GM18499 (cell line): ENCODE measurements around the gene INPP5F.

Experiments
- ATAC-seq: cut with Tn5 transposase; IDR thresholded peaks from one replicate; pipeline ENCODE4 v1.9.1; 2021; ENCODE audit warnings: moderate number of reproducible peaks; ENCODE audit not compliant: insufficient read depth, unreplicated experiment

INPP5F gene

DNA sequence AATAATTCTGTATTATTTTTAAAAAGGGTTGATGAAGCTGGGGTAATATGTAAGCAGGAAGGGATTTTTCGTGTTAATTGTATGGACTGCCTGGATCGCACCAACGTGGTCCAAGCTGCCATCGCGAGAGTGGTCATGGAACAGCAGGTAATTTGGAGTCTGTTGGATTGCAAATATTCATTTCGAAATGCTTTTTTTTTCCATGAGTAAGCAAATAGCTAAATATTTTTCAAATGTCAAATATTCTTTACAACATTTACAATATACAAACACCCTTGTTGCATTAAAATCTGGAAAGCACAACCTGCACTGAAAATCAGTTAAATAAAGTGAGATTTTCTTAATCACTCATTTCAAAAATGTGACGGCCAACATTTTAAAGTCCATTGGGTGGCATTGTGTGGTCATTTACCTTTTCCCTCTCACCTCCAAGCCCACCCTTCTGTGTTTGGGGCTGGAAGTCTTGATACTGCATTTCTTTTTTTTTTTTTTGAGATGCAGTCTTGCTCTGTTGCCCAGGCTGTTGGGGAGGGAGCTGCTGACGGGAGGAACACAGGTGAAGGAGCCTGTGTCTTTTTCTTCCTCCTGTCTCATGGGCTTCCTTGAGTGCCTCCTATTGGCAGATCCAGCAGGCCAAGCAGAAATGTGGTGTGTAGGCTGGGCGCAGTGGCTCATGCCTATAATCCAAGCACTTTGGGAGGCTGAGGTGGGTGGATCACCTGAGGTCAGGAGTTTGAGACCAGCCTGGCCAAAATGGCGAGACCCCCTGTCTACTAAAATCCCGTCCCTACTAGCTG is 80.7 kb downstream of the INPP5F start:
- ATAC-seq, result no peak

DNA sequence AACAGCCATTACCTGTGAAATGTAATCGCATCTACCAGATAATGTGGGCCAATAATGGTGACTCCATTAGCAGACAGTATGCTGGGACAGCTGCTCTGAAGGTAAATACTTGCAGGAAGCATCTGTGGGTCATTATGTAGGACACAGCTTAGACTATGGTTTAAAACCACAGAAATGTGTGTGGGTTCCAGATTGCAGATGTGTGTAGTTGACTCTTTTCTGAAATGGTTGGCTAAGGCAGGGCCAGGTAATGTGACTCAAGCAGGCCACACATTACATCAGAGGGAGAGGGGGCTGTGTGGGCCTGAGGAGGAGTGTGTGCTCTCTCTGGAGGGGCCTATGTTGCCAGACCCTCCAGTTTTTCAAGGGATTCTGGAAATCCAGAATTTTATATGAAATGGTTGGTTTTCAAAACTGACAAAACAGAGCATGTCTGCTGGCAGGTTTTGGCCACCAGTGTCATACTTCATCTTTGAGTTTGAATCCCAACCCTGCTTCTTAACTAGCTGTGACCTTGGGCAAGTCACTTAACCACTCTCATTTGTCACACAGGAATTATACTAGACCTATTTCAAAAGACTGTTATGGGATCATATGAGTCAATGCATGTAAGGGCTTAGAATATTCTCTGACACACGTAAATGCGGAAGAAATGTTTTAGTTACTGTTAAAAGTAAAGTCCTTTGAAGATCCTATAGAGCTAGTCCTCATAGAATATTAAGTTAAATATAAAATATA is 82.3 kb downstream of the INPP5F start:
- peak; percentile 69 for ATAC-seq

DNA sequence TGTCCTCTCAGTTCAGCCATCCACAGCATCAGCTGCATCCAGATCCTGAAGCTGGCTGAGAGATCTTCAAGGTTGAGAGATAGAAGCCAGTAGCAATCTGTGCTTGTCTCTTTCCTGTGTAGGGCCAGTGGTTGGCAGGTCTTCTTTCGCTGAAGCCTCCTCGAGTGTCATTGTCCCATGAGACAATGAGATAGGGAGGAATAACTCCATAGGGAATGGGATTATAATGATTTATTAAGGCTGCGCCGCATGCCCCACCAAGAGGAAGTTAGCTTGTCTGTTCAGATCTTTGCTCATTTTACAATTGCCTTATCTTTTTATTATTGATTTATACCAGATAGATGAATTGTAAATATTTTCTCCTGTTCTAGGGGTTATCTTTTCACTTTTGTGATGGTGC is 85.3 kb downstream of the INPP5F start:
- no peak for ATAC-seq

DNA sequence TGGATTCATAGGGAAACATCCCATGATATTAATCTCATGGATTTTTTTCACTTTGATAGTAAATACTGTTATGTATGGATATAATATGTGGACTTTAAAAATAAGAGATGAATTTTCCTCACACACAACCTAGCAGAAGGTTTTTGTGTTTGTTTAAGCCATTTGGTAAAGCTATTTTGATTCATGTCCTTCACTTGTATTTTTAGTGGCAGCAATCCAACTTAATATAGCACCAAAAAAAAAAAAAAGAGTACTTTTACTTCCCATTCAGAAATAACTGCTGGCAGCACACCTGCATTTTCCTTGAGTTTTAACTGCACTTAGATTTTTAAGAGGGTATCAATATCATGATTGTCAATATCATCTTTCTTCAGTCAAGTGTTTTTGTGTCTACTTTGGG is 86.8 kb downstream of the INPP5F start:
- ATAC-seq, result no peak

DNA sequence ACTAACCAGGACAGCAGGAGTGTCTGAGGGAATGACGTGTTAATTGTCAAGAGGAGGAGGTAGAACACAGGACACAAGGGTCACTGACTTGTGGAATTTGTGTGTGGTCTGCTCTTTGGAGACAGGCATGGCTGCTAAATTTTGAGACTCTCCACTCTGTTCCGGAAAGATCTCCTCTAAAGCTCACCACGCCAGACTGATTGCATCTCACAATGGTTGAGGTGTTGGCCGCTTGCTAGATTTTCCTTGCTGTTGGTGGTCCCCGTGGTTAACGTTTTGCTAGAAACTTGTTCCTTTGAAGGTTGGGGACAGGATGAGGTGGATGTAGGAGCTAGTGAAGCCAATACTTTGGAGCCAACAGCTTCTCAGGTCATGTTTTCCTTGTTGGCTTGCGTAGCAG is 89.8 kb downstream of the INPP5F start:
- no peak for ATAC-seq

DNA sequence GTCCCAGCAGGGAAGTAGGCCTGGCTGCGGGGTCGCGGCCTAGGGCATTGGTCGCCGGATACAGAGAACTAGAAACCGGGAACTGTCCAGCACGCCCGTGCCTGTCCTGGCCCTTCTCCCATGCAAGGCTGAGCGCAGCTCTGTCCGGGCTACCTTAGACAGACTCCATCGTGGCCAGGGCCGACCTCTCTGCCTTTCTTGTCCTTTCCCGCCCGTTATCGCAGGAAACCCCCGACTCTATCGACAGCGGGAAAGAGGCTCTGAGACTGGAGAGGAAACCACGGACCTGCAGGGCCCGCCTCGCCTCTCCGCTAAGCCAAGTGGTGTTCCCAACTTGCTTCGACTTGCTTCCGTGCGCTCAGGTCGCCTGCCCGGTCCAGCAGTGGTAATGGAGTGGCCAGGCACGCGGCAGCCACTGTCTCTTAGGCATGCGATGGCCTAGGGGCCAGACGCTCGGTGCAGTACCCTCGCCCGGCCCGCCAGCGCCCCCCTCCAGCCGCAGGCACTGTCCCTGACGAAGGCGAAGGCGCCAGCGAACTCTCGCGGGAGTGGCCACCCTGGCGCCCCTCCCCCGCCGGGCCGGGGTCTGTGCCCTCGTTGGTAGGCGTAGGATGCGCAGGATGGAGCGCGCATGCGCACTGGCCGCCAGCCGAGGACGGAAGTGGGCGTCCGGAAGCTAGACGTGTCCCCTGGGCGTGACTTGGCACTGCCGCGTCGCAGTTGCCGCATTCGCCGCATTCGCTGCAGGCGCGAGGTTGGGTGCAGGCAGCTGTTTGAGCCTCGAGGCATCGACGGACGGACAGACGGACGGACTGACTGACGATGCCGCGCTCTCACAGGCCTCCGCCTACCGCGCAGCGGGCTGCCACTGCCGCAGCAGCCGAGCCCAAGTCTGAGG is 92.4 kb downstream of the INPP5F start:
- ATAC-seq, result no peak

DNA sequence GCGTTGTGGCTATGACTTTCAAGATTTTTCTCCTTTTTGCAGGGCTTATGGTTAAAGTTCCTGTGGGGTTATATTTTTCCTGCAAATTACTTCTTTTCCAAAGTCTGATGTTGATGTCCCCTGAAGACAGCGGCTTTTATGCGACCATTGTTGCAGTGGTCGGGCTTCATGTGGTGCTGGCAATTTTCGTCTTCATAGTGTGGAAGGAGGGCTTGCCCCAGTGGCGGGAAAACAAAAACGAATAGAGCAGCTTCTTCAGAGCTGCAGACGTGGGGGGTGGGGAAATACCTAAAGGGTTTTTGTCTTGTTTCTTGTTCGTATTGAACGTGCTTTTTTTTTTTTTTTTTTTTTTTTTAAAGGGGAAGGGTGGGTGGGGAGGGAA is 93.0 kb downstream of the INPP5F start:
- ATAC-seq, result no peak

DNA sequence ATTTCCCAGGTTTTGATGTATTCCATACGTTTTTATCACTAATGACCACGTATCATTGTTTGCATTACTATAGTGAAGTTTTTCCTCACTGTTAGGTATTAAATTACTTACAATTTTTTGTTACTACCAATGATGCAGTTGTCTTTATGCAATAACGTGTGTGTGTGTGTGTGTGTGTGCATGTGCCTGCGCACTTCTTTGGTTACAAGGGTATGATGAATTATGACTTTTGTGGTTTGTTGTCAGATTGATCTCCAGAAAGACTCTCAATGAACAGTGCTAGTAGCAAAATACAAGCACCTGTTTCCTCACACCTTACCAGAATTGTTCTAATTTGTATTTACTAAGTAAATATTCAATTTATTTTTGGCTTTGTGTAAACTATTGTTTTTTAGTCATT is 95.3 kb downstream of the INPP5F start:
- no peak for ATAC-seq

DNA sequence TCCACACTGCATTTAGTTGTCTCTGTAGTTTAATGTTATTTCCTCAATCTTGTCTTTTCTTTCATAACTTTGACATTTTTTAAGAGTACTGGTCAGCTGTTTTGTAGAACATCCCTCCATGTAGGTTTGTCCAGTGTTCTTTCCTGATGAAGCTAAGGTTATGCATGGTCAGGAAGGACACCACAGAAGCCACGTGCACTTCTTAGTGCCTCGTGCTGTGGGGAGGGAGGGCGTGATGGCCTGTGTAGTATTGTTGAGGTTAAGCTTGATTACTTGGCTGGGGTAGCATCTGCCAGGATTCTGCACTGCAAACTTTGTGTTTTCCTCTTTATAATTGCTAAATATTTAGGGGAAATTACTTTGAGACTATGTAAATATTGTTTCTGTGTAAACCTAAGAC is 98.4 kb downstream of the INPP5F start:
- ATAC-seq, result no peak

DNA sequence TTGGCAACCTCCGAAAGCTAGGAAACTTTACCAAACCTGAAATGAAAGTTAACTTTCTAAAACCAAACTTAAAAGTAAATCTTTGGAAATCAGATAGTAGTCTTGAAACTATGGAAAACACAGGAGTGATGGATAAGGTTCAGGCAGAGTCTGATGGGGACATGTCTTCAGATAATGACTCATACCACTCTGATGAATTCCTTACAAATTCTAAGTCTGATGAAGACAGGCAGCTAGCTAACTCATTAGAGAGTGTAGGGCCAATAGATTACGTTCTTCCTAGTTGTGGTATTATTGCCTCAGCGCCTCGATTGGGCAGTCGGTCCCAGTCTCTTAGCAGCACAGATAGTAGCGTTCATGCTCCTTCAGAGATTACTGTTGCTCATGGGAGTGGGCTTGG is 100.9 kb downstream of the INPP5F start:
- ATAC-seq, result no peak

DNA sequence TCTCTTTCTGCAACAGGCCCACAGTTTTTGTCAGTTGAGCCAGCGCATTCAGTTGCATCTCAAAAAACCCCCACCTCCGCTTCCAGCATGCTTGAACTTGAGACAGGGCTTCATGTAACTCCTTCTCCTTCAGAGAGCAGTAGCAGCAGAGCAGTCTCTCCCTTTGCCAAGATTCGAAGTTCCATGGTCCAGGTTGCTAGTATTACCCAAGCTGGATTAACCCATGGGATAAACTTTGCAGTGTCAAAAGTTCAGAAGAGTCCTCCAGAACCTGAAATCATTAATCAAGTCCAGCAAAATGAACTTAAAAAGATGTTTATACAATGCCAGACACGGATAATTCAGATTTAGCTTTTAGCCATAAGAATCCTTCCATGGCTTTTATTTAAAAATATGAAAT is 101.6 kb downstream of the INPP5F start:
- no peak for ATAC-seq

DNA sequence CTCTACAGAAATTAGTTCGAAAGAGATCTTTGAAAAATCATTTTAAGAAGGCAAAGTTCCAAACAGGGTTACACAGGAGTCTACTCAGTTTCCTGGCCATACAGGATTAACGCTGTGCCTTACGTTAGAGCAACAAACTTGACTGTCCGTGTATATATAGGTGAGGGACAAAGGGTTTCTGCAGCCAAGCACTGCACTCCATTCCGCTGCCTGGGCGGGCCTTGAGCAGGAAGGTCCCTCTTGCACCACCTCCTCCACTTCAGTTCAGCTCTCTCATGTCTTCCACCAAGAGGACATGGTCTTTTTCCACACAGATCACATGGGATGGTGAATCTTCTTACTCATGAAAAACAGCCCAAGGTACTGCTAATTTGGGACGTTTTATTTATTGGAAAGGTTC is 103.6 kb downstream of the INPP5F start:
- no peak for ATAC-seq

DNA sequence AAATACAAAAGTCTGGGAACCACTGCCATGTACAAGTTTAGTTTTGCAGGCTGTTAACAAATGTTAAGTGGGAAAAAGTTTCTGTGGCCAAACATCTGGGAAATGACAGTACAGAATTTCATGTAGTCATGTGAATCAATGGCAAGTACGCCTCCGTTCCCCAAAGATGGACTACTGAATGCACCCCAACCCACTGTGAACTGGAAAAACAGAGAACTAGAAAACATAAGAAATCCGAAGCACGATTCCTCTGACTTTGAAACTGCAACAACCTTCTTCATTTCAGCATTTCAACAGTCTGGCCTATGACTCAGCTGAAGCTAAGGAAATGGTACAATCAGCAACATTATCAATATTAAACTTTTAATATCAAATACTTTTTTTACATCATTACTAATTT is 105.0 kb downstream of the INPP5F start:
- no peak for ATAC-seq

DNA sequence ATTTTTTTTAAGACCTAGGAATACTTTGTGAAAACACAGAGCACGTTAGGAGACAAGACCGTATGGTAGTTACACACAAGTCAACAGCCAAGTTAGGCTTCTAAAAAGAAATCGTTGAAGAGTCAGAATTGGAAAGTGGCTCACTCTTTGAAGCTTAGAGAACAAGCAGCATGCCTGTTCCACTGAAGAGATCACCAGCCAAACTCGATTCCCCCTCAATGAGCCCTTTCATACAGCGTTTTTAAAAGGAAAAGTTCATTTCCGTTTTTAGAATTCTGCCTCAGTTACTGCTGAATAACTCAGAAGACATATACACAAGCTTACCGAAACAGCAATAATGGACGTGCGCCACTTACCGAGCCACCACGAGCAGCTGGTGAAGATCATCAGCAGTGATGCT is 105.8 kb downstream of the INPP5F start:
- ATAC-seq, result no peak

DNA sequence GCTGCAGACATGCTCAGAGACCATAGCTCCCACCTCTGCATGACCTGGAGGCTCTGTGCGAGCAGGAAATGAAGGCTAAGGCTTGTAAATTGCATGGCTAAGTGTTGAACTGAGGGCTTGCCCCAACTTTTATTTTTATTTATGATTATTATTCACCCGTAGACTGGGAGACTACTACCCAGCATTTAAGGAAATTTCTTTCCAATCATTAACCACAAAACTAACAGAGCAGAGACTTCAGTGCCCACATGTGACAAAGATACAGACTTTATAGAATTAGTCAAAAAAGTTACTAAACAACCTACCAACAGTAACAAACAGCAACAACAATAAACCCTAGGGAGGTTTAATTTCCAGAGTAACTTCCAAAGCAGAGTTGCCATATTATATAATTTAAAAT is 107.1 kb downstream of the INPP5F start:
- no peak for ATAC-seq

DNA sequence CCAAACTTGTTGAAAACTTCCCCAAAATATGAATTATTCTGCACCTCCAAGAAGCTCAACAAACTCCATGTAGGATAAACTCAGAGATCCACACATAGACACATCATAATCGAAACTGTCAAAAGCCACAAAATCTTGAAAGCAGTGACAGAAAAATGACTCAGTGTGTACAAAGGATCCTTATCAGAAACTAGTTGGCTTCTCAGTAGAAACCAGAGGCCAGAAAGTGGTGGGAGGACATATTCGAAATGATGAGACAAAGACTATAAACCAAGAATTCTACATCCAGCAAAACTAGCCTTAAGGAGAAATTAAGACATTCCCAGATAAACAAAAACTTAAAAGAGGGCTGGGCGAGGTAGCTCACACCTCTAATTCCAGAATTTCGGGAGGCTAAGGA is 108.3 kb downstream of the INPP5F start:
- no peak for ATAC-seq

DNA sequence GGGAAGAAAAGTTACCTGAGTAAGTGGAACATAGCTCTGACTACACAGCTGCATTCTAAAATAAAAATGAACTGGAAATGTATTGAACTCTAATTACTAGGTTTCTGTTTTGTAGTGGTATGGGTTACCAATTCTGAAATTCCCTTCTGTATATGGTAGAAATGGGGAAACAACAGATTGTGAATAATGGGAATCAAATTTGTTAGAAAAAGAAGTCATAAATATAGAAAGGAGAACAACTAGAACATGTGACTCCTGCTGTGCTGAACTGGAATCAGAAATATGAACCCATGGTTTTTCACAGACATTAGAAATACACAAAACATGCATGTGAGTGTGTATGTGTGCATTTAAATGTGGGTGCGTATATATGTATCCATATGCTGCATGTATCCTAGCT is 119.8 kb downstream of the INPP5F start:
- ATAC-seq, result no peak

DNA sequence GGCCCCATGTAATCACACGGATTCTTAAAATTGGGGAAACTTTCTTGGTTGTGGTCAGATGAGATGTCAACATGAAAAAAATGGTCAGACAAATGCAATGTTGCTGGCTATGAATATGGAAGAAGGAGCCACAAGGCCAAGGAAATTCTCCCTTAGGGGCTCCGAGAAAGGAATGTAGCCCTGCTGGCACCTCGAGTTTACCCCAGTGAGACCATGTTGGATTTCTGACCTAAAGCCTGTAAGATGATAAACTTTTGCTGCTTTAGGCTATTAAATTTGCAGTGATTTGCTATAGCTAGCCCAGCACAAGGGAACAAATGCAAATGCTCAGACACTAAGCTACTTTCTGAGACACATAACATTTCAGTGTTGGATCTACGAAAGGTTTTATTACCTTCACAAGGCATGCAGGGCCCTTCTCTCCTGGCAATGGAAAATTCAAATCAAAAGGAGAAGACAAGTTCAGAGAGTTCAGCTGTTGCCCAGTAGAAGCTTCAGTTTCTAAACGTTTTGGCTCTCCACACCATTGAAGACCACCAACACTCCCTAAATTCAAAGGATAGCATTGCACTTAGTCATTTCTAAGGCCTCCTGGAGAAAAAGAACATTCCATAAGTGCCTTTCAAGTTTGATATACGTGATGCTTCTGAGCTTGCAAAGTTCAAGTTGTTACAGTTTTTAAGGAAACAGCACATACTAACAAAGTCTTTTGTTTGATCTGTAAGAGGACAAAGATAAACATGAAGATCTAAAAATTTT is 123.4 kb downstream of the INPP5F start:
- ATAC-seq, result no peak

DNA sequence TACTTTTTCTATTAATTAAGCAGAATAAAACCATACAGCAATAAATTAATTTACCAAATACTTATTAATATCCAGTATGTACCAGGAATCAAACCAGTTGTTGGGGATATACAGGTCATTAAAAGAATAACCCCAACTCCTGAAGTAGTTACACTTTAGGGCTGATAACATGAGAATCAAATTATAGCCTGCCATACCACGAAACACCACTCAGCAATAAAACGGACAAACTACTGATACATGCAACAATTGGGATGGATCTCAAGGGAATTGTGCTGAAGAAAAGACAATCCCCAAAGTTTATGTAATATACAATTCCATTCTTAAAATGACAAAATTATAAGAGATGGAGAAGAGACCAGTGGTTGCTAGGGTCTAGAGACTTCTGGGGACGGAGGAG is 124.1 kb downstream of the INPP5F start:
- ATAC-seq, result no peak

DNA sequence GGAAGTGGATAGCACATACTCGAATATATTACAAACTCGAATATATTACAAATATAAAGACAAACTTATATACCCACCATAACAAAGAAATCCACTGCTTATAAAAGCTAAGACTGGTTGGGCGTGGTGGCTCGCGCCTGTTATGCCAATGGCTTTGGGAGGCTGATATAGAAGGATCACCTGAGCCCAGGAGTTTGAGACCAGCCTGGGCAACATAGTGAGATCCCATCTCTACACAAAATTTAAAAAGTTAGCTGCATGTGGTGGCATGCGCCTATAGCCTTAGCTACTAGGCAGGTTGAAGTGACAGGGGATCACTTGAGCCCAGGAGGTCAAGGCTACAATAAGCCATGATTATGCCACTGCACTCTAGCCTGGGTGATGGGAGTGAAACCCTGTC is 126.4 kb downstream of the INPP5F start:
- ATAC-seq, result no peak
